ENCODE results near the gene MYEF2.

DNA sequence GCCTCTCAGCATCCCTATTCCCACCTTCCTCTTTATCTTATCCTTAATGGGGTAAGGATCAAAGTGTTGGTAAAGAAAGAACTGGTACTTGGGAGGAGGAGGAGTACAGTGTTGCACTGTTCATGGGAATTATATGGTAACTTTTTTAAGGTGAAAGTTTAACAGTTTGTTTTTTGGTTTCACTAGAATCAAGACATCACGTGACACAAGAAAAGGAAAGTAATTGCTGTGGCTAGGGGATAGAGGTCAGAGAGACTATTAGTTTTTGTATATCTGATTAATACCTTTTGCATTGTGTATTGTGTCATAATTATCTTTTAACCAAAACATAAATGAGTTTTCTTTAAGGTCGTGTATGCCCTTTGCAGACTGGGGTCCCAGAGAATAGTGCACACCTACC lies 80.8 kb downstream of the MYEF2 start:
- TF ChIP-seq, protein P1, sequence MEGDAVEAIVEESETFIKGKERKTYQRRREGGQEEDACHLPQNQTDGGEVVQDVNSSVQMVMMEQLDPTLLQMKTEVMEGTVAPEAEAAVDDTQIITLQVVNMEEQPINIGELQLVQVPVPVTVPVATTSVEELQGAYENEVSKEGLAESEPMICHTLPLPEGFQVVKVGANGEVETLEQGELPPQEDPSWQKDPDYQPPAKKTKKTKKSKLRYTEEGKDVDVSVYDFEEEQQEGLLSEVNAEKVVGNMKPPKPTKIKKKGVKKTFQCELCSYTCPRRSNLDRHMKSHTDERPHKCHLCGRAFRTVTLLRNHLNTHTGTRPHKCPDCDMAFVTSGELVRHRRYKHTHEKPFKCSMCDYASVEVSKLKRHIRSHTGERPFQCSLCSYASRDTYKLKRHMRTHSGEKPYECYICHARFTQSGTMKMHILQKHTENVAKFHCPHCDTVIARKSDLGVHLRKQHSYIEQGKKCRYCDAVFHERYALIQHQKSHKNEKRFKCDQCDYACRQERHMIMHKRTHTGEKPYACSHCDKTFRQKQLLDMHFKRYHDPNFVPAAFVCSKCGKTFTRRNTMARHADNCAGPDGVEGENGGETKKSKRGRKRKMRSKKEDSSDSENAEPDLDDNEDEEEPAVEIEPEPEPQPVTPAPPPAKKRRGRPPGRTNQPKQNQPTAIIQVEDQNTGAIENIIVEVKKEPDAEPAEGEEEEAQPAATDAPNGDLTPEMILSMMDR (conservative IDR thresholded peaks at IDR 0.05; ENCODE audit: low read depth in 2 of 2) = no peak
- TF ChIP-seq, protein P2, sequence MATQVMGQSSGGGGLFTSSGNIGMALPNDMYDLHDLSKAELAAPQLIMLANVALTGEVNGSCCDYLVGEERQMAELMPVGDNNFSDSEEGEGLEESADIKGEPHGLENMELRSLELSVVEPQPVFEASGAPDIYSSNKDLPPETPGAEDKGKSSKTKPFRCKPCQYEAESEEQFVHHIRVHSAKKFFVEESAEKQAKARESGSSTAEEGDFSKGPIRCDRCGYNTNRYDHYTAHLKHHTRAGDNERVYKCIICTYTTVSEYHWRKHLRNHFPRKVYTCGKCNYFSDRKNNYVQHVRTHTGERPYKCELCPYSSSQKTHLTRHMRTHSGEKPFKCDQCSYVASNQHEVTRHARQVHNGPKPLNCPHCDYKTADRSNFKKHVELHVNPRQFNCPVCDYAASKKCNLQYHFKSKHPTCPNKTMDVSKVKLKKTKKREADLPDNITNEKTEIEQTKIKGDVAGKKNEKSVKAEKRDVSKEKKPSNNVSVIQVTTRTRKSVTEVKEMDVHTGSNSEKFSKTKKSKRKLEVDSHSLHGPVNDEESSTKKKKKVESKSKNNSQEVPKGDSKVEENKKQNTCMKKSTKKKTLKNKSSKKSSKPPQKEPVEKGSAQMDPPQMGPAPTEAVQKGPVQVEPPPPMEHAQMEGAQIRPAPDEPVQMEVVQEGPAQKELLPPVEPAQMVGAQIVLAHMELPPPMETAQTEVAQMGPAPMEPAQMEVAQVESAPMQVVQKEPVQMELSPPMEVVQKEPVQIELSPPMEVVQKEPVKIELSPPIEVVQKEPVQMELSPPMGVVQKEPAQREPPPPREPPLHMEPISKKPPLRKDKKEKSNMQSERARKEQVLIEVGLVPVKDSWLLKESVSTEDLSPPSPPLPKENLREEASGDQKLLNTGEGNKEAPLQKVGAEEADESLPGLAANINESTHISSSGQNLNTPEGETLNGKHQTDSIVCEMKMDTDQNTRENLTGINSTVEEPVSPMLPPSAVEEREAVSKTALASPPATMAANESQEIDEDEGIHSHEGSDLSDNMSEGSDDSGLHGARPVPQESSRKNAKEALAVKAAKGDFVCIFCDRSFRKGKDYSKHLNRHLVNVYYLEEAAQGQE (IDR thresholded peaks at IDR 0.05; ENCODE audit: unreplicated experiment) = no peak
- TF ChIP-seq EZH2 (IDR thresholded peaks at IDR 0.05; ENCODE audit: low read depth, unreplicated experiment) (no peak), POLR2AphosphoS5 (IDR thresholded peaks at IDR 0.05; ENCODE audit: low read depth) (no peak), EZH2phosphoT487 (IDR thresholded peaks at IDR 0.05; ENCODE audit: unreplicated experiment) (no peak)

All from GM23338 (cell line).